Suppressor macrophage (primary cell): ENCODE data around the gene OR6C65.

Experiments used
- DNase-seq, 4 experiments: peaks; one replicate each; pipeline ENCODE4 v3.0.0-alpha.2; 2020 to 2022

OR6C65 gene

GRCh38 chr12:55446326-55446725 is 46.0 kb downstream of the OR6C65 start:
- DNase-seq: no peak

GRCh38 chr12:55448825-55449224 is 48.5 kb downstream of the OR6C65 start:
- DNase-seq: no peak
